Stimulated activated CD8-positive, alpha-beta memory T cell treated with anti-CD3 and anti-CD28 coated beads, Interleukin-7, amount 100 ng/mL, for 24 hours (primary cell): ENCODE data around the gene AVP.

Source experiments
- DNase-seq: peaks from one replicate; pipeline ENCODE4 v3.0.0-alpha.2; 2020; ENCODE audit warnings: low read depth

AVP gene

DNA sequence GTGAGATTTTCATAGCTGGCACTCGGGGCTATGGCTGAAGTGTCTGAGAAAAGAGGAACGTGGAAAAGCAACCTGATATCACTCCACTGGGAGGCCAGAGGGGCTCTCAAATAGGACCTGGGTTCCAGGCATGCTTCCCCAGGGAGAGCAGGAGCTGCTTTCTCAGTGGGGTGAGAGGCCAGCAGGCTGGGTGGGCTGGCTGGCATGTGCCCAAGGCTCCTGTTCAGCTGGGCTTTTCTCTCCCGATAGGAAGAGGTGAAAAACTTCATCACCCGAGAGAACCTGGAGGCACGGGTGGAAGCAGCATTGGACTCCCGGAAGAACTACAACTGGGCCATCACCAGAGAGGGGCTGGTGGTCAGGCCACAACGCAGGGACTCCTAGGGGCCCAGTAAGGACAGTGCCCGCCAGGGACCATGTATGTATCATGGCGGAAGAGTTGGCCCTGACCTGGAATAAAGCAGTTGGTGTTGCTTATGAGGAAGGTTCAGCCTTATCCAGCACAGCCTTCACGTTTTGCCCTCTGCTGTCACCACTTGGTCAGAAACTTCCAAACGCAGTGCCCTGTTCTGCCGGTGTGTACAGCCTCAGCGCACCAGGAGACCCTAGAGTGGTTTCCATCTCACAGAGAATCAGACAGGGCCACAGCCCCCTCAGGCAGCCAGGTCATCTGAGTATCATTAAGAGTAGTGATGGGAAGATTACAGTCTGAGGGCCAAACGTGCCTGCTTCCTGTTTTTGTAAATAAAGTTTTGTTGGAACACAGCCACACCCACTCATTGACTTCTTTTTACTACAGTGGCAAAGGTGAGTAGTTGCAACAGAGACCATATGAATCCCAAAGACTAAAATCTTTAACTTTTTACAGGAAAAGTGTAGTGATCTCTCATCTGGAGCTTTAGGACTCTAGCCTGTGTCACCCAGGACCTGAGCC lies 36.8 kb downstream of the AVP start:
- DNase-seq, result no peak

DNA sequence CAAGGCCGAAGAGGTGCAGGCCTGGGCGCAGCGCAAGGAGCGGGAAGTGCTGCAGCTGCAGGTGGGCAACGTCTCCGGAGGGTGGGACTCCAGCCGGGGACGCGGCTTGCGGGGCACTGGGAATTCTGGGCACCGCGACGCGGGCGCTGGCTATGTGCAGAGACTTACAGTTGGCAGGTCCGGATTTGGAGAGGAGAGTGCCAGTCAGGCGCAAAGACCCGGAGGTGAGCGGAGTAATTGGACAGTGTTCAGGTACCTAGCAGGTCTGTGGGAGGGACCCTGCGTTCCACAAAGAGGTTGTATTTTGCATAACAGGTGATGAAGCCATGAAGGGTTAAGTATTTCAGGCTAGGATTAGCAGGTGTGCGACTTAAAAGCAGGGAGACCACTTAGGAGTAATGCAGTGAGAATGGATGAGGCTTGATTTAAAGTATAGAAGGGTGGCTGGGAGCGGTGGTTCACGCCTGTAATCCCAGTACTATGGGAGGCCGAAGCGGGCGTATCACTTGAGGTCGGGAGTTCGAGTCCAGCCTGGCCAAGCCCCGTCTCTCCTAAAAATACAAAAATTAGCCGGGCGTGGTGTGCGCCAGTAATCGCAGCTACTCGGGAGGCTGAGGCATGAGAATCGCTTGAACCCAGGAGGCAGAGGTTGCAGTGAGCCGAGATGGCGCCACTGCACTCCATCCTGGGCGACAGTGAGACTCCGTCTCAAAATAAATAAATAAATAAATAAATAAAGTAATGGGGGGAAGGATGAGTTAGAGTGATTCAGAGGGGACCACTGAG lies 37.7 kb downstream of the AVP start:
- no peak for DNase-seq

DNA sequence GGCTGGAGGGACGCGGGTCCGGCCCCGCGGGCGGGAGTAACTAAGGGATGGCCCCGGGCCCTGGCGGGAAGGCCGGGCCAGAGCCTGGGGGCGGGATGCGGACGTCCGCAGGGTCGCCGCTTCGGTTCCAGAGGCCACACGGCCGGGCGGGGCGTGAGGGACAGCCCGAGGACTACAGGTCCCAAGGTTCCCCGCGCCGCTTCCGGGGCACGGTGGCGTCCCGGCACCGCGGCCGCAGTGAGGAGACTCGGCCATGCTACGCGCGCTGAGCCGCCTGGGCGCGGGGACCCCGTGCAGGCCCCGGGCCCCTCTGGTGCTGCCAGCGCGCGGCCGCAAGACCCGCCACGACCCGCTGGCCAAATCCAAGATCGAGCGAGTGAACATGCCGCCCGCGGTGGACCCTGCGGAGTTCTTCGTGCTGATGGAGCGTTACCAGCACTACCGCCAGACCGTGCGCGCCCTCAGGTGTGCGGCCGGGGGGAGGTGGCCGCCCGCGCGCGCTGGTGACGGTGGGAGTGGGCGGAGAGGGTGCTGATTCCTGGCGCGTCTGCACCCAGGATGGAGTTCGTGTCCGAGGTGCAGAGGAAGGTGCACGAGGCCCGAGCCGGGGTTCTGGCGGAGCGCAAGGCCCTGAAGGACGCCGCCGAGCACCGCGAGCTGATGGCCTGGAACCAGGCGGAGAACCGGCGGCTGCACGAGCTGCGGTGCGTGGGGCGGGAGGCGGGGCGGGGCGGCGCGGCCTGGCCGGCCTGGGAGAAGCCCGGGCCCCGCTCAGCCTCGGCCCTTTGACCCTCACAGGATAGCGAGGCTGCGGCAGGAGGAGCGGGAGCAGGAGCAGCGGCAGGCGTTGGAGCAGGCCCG lies 38.5 kb downstream of the AVP start, which contains the start of gene MRPS26:
Gene MRPS26 (plus strand): TSS at position 237 of the 861 bp plus-strand sequence. CDS start 17 bp downstream, at position 254.
- peak; percentile 58 for DNase-seq

DNA sequence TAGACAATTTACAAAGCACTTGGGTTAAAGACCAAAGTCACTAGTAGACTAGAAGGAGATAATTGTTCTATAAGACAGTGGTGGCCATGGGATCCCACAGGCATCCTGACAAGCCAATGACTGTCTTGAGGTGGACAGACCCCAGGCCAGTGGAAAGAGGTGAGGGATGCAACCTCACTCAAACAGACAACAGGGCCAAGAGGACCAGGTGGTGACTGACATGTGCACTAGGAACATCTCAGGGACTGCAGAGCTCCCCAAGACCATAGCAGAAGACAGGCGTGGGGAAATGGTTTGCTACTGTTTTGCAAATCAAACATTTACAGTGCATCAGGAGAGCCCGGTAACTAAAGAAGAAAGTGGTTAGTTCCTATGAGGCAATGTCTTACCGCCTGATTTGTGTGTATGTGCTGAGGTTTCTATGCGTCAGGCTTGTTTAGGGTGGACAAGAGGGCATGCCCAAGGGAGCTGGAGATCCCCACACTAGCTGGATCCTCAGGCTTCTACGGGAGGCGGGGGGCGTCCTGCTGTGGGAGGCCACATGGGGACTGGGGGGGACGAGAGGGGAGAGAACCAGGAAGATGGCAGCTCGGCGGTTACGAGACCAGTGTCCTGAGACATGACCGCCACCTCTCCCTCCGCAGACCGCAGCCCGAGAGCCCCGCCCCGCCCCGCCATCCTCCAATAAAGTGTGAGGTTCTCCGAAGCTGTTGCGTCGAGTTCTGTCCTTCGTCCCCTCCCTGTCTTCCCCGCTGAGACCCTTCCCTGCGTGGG lies 39.3 kb downstream of the AVP start:
- peak; percentile 21 for DNase-seq

DNA sequence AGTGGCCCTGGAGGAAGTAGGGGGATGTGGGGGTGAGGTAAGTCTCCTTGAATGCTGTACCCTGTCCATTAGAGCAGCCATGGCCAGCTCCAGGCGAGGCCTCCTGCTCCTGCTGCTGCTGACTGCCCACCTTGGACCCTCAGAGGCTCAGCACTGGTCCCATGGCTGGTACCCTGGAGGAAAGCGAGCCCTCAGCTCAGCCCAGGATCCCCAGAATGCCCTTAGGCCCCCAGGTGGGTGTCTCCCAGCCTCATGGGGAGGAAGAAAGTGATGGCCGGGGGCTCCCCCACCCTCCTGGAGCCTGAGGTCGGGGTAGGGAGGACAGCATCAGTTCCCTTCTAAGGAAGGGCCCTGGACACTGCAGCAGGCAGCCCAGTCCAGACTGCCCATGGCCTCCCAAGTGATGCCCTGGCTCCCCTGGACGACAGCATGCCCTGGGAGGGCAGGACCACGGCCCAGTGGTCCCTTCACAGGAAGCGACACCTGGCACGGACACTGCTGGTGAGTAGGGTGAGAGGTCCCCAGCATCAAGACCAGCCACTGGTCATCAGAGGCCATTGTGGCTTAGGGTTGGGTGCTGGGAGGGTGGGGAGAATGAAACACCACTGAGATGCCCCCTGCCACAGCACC lies 40.1 kb downstream of the AVP start:
- no peak for DNase-seq

DNA sequence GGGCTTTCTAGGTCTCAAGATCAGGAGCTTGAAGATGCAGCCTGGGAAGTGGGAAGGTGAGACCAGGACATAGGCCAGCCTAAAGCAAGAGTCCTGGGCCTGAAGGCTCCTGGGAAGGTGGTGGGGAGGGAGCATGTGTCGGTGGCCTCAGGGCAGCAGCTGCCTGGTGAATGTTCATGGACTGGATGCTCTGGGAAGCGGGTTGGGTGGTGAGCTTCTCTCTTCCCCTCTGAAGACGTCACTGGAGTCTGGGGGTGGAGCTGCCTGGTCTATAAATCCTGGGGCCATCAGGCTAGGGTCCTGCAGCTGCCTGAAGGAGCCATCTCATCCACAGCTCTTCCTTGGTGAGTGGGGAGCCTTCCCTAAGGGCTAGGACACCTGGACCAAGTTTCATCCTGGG lies 41.2 kb downstream of the AVP start, which contains the start of gene GNRH2:
Gene GNRH2 (plus strand): TSS at position 301 of the 400 bp plus-strand sequence. CDS start 793 bp downstream, outside the sequence.
- DNase-seq, result no peak

DNA sequence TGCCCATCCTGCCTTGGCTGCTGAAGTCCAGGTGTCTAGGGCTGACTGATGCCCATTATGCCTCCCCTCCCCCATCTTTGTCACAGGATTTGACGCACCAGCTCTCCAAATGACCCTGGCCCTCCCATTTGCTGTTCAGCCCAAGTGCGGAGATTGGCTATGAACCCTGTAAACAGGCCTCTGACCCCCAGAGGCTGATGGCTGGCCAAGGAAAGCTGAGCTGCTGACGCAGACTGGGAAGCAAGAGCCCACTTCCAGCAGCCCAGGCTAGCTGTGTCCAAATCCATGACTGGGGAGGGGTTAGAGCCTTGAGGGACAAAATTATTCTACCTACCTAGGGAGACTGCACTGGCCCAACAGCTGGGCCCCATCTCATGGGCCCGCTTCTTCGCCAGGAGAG lies 41.9 kb downstream of the AVP start:
- no peak for DNase-seq

DNA sequence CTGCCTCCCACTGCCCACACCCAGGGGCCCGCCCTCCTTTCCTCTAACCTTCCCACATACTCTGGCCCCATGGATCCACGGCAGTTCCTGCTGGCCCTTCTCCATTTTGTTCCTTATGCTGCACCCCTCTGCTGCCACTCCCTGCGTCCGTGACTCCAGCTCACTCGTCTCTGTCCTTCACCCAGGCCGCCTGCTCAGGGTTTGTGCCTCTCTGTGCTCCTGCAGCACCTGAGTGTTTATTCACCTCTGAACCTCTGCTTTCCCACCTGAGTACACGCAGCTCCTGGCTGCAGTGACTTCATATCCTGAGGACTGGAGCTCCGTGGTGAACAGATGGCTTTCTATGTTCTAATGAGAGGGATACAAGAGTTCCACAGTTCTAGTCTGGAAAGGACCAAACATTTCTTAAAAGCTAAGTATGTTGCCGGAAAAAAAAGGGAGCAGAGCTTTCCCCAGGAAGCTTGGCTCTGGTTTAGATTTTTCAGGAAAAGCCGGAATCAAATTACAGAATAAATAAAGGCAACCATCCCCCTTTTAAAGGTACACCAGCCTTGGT lies 42.6 kb downstream of the AVP start:
- no peak for DNase-seq

DNA sequence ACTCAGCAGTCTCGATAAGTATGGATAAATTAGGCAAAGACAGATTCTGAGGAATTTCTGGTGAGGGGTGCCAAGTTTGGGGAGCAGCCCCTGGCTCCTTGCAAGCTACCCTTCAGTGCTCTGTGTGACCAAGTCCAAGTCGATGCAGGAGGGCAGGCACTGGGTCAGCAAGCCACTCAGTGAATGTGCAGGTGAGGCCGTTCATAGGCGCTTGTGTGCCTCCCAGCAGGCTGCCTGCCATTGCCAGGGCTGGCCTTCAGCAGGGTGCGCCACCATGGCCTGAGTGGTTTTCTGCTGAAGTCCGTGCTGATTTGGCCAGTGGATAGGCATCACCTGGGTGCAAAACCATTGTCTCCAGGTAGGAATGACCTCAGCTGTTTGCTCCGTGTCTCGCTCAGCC lies 44.4 kb downstream of the AVP start:
- no peak for DNase-seq

DNA sequence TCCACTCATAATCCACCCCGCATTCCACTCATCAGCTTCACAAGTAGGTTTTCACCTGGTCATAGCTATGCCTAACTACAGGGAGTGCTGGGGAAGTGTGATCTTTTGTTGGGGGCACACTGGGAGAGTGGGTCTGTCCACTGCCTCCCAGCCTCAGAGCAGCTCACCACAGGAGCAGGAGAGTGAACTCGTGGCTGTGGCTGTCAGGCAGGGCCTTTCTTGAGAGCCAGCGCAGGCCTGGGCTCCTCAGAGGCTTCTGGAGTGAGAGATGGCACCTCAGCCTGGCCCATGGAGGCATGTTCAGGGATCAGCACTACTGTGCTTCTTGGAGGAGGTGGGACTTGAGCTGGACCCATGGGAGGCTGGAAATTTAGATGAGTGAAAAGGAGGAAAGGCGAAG lies 45.1 kb downstream of the AVP start:
- no peak for DNase-seq

DNA sequence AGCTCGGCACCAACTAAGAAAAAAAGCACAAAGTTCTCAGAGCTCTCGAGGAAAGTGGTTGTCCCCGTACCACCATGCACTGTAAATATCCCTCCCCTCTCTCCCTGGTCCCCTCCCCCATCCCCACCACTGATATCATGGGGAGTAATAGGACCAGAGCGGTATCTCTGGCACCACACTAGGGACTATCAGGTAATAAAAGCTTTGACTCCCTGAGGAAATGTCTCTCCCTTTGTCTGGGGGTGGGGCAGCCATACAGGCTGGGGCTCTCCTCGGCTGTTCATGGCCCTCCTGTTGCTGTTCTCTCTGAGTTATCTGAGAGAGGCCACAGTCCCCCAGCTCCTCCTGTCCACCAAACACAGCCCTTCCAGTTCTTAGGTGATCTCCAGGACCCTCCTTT lies 46.1 kb downstream of the AVP start:
- DNase-seq, result no peak

DNA sequence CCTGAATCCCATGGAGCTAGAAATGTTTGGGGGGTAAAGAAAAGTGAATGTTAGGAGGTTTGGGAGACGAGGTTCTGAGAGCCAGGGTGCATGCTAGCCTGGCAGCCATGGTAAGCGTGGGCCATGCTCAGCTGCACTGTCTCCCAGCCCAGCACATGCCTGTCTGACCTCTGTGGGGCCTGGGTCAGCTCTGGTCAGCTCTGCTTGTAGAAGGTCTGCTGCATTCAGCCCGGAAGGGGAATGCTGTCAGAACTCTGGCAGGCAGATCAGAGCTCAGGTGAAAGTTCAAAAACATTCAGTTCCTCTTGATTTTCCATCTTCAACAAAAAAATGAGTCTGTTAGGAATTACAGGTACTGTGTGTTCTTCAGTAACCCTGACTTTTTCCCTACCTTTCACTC lies 46.9 kb downstream of the AVP start:
- no peak for DNase-seq

DNA sequence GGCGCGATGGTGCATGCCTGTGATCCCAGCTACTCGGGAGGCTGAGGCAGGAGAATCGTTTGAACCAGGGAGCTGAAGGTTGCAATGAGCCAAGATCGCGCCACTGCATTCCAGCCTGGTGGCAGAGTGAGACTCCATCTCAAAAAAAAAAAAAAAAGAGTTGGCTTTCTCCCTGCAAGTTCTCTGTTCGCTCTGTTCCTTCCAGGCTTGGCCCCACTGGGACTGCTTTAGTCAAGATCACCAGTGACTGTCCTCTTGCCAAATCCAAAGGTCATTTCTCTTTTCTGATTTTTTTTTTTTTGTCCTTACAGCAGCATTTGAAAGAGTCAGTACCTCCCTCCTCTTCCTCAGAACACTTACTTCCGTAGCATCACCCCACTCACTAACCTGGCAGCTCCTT lies 51.9 kb downstream of the AVP start:
- no peak for DNase-seq
